Breast epithelium (tissue), 4 donors: ENCODE measurements around the gene DCUN1D1. TPM values are rescaled to one million over a fixed set of nuclear protein-coding genes. Genes with fewer than 3 reads are reported as not detected.

ENCODE experiments used
- DNase-seq, 2 donors: peaks; one replicate each; pipeline ENCODE4 v3.0.0-alpha.2; 2019; ENCODE audit warnings: low spot score in 2 of 2
- H3K27ac ChIP-seq, 2 donors: fragments of 200-600 bp; sonication (generic) in 1 of 2; one replicate each; pipeline ENCODE4 v1.5.1; 2016 to 2019; ENCODE audit warnings: mild to moderate bottlenecking in 1 of 2
- H3K27me3 ChIP-seq, 2 donors: fragments of 200-600 bp; sonication (generic) in 1 of 2; one replicate each; pipeline versions ENCODE4 v1.5.1 to v1.6.0; 2017 to 2019; ENCODE audit warnings: control low read depth in 1 of 2, mild to moderate bottlenecking in 1 of 2
- H3K36me3 ChIP-seq: fragments of 200-600 bp; one replicate; pipeline ENCODE4 v1.5.1; 2019
- H3K4me1 ChIP-seq, 2 donors: fragments of 200-600 bp; sonication (generic); one replicate each; pipeline ENCODE4 v1.5.1; 2016 to 2019; ENCODE audit warnings: control low read depth in 1 of 2
- H3K4me3 ChIP-seq, 3 donors: fragments of 200-600 bp; sonication (generic); 1 replicate in 2 of 3; 2 replicates in 1 of 3; pipeline ENCODE4 v1.5.1; 2016 to 2019; ENCODE audit warnings: mild to moderate bottlenecking in 3 of 3, moderate library complexity in 2 of 3
- H3K9me3 ChIP-seq, 2 donors: fragments of 200-600 bp; sonication (generic) in 1 of 2; one replicate each; pipeline ENCODE4 v1.5.1; 2016 to 2019; ENCODE audit warnings: control low read depth in 1 of 2
- POLR2A ChIP-seq: fragments of 450-650 bp; IDR thresholded peaks from one replicate; pipeline ENCODE4 v1.6.1; 2016; ENCODE audit warnings: antibody characterized with exemption, mild to moderate bottlenecking, moderate library complexity
- POLR2AphosphoS5 ChIP-seq, 3 donors: sonication (generic); formaldehyde crosslinking; IDR thresholded peaks; one replicate each; pipeline ENCODE4 v1.6.1; 2017; ENCODE audit warnings: antibody characterized with exemption in 3 of 3
- intact Hi-C: fragments of 100-400 bp; cut with DNase I; formaldehyde crosslinking; loops from one replicate; pipeline ENCODE4 v1.15.1; 2023; ENCODE audit warnings: low total_unique reads
- total RNA-seq, 3 donors: library from RNA; depleted of rRNA; stranded (reverse); fragments of >200 nt; gene quantifications; one replicate each; pipeline ENCODE4 v1.1.0, GENCODE V29; 2016
- TF ChIP-seq, protein P1 (sequence below), 3 donors: fragments of 450-650 bp; IDR thresholded peaks; one replicate each; pipeline ENCODE4 v1.5.1; 2016 to 2017; ENCODE audit warnings: antibody characterized with exemption in 3 of 3, mild to moderate bottlenecking in 3 of 3, moderate library complexity in 3 of 3

DCUN1D1 gene
- total RNA-seq, 3 donors from 2014 or later: 24.9 to 55.5 (median 32.1) TPM

DNA sequence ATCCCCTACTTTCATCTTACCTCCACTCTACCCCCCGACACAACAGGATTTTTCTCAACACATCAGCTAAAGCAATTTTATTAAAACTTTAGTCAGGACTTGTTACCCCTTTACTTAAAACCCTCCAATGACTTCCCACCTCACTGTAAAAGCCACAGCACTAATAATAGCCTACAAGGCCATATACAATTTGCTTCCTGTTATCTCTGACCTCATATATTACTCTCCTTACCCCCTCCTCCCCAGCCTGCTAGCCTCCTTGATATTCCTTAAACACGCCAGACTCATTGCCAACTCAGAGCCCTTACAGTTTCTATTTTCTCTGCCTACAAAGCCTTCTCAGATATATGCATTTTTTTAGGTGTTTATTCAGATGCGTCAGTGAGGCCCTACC is 54.4 kb downstream of the DCUN1D1 start:
- TF ChIP-seq, protein P1, sequence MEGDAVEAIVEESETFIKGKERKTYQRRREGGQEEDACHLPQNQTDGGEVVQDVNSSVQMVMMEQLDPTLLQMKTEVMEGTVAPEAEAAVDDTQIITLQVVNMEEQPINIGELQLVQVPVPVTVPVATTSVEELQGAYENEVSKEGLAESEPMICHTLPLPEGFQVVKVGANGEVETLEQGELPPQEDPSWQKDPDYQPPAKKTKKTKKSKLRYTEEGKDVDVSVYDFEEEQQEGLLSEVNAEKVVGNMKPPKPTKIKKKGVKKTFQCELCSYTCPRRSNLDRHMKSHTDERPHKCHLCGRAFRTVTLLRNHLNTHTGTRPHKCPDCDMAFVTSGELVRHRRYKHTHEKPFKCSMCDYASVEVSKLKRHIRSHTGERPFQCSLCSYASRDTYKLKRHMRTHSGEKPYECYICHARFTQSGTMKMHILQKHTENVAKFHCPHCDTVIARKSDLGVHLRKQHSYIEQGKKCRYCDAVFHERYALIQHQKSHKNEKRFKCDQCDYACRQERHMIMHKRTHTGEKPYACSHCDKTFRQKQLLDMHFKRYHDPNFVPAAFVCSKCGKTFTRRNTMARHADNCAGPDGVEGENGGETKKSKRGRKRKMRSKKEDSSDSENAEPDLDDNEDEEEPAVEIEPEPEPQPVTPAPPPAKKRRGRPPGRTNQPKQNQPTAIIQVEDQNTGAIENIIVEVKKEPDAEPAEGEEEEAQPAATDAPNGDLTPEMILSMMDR (IDR thresholded peaks at IDR 0.05): no peak
- TF ChIP-seq POLR2AphosphoS5 (IDR thresholded peaks at IDR 0.05) (no peak), POLR2A (no peak)
- H3K36me3 ChIP-seq: no peaks in the 10 kb centered on the region
- intact Hi-C loops: no loop called here
- no peak overlapping the region for H3K4me3 ChIP-seq
- DNase-seq: no peak
- H3K4me1 ChIP-seq: no peaks in the 10 kb centered on the region
- no peak overlapping the region for H3K27ac ChIP-seq
- no peaks in the 10 kb centered on the region for H3K27me3 ChIP-seq
- no peaks in the 10 kb centered on the region for H3K9me3 ChIP-seq

DNA sequence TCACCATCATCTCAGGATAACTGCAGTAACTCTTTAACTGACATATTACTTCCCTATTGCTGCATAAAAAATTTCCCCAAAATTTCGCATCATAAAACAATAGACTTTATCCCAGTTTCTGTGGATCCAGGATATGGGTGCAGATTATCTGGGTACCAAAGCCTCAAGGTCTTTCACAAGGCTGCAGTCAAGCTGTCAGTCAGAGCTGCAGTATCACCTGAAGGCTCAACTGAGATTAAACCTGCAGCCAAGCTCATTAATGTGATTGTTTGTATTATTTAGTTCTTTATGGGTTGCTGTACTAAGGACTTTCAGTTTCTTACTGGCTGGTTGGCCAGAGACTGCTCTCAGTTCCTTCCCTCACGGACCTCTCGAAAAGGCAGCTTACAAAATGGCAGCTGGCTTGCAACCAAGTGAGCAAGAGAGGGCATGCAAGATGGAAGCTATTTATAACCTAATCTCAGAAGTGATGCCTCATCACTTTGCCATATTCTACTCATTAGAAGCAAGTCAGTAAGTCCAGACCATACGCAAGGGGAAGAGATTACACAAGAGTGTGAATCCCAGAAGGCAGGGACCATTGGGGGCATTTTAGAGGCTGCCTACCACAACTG is 54.9 kb downstream of the DCUN1D1 start:
- intact Hi-C loops: no loop called here
- no peak for DNase-seq
- Histone ChIP-seq H3K4me3 (no peak overlapping the region), H3K27ac (no peak overlapping the region), H3K27me3 (no peaks in the 10 kb centered on the region), H3K9me3 (no peaks in the 10 kb centered on the region), H3K36me3 (no peaks in the 10 kb centered on the region), H3K4me1 (no peaks in the 10 kb centered on the region)
- TF ChIP-seq POLR2AphosphoS5 (IDR thresholded peaks at IDR 0.05): no peak
- TF ChIP-seq, protein P1 (IDR thresholded peaks at IDR 0.05): no peak
- TF ChIP-seq POLR2A: no peak

- Histone ChIP-seq H3K27ac (no peak overlapping the region), H3K36me3 (no peaks in the 10 kb centered on the region), H3K4me1 (no peaks in the 10 kb centered on the region), H3K9me3 (no peaks in the 10 kb centered on the region), H3K27me3 (no peaks in the 10 kb centered on the region), H3K4me3 (no peak overlapping the region)
- DNase-seq: no peak
- intact Hi-C loops: no loop called here
- no peak for TF ChIP-seq POLR2AphosphoS5 (IDR thresholded peaks at IDR 0.05)
- no peak for TF ChIP-seq POLR2A
Observed at GRCh38 chr3:182921665-182922355, 58.5 kb downstream of the DCUN1D1 start.

DNA sequence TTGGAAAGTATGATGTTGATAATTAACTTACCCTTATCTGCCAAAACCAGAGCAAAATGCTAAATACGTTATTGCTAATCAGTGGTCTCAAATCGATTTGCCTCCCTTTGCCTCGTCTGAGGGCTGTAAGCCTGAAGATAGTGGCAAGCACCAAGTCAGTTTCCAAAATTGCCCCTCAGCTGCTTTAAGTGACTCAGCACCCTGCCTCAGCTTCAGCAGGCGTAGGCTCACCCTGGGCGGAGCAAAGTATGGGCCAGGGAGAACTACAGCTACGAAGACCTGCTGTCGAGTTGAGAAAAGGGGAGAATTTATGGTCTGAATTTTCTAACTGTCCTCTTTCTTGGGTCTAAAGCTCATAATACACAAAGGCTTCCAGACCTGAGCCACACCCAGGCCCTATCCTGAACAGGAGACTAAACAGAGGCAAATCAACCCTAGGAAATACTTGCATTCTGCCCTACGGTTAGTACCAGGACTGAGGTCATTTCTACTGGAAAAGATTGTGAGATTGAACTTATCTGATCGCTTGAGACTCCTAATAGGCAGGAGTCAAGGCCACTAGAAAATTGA is 59.7 kb downstream of the DCUN1D1 start:
- H3K4me3 ChIP-seq: no peak overlapping the region
- no peak for DNase-seq
- intact Hi-C loops: no loop called here
- TF ChIP-seq, protein P1 (IDR thresholded peaks at IDR 0.05): no peak
- TF ChIP-seq POLR2AphosphoS5 (IDR thresholded peaks at IDR 0.05) (no peak), POLR2A (no peak)
- H3K9me3 ChIP-seq: no peaks in the 10 kb centered on the region
- no peak overlapping the region for H3K27ac ChIP-seq
- no peaks in the 10 kb centered on the region for H3K36me3 ChIP-seq
- H3K4me1 ChIP-seq: no peaks in the 10 kb centered on the region
- no peaks in the 10 kb centered on the region for H3K27me3 ChIP-seq

GRCh38 chr3:182919866-182920357 is 60.4 kb downstream of the DCUN1D1 start:
- Histone ChIP-seq H3K36me3 (no peaks in the 10 kb centered on the region), H3K27me3 (no peaks in the 10 kb centered on the region), H3K9me3 (no peaks in the 10 kb centered on the region), H3K4me3 (no peak overlapping the region), H3K27ac (no peak overlapping the region), H3K4me1 (no peaks in the 10 kb centered on the region)
- intact Hi-C loops: no loop called here
- no peak for TF ChIP-seq POLR2A
- TF ChIP-seq, protein P1 (IDR thresholded peaks at IDR 0.05): no peak
- no peak for DNase-seq
